ENCODE results near the gene COBL.

Gene COBL

GRCh38 chr7:51327287-51327717 lies 10.7 kb upstream of the COBL start:
- DNase-seq, result no peak

DNA sequence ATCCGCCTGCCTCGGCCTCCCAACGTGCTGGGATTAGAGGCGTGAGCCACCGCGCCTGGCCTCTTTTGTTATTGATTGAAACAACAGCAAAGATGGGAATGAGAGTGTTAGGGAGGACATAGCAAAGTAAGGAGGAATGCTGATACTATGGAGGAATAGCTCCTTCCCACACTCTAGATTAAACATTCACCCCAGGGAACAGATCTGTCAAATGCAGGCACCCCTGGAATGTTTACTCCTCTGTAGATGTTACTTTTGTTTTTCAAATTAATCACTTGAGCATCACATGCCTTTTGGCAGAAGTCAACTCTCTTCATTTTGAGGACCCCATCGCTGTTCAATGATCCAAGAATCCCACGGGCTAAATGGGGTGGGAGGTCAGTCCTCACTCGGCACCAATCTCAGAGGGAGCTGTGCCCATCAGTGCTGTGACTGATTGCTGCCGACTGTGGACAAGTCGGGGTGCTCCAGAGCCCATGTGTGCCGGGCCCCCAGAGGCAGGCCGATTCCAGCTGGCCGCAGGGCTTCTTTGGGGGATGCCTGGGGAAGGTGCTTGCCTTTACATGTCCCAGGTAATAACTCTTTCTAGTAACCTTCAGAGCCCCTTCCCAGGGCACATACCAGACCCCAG lies 10.2 kb upstream of the COBL start:
- DNase-seq, result no peak

DNA sequence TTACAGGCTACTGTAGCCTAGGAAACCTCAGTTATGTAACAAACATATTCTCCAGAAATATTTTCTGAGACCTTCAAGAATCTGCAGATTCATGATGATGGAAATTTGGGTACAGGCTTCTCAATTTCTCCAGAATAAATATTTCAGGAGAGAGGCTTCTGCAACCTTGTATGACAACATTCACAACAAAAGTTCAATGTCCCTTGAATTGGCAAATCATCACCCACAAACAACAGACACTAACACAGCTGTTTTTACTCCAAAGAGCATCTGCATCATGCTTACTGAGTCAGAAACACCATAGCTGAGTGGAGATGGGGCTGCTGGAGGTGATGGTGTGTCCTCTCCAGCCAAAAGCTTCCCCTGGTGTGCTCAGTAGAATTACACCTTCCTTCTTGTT lies 9.3 kb upstream of the COBL start:
- no peak for DNase-seq

GRCh38 chr7:51325261-51325676 lies 8.7 kb upstream of the COBL start:
- no peak for DNase-seq

GRCh38 chr7:51324206-51324898 lies 7.7 kb upstream of the COBL start:
- DNase-seq, result no peak

GRCh38 chr7:51321961-51322515 lies 5.4 kb upstream of the COBL start:
- no peak for DNase-seq

DNA sequence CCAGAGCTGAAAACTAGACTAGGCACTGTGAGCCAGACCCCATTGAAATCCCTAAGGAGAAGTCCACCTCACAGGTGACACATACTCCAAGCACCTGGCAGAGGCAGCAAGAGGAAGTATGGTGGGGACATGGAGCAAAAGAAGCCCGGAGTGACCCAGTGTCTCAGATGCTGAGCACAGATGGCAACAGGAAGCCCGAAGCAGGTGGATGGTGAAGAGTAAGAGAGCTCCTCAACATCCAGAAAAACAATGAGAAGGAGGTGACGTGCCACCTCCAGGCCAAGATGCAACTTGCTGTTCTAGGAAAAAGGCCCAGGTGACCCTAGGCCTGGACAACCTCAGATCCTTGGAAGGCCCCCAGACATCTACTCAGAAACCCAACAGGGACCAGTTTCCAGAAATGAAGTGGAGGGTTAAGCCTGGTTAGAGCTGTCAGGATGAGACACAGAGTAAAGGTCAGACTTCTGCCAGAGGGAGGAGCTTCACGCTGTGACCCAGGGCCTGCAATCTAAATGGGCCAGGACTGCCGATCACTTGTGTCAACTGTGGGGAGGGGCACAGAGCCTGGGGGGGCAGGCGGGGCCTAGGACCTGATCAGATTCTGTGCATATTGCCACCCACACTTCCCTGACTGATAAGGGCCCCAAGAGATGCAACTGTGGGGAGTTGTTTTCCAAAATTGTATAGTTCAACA lies 2.4 kb upstream of the COBL start:
- no peak for DNase-seq

DNA sequence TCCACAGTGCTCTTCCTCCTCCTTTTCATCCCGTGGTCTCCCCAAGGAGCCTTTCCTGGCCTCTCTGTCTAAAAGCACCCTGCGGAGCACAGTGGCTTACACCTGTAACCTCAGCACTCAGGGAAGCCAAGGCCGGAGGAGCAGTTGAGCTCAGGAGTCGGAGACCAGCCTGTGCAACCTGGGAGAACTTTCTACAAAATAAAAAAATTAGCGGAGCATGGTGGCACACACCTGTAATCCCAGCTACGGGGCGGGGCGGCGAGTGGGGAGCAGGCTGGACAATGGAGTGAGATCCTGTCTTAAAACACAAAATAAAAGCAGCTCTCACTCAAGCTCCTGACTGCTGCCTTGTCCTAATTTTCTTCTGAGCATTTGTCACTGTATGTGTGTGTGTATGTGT lies 1.4 kb upstream of the COBL start:
- no peak for DNase-seq

DNA sequence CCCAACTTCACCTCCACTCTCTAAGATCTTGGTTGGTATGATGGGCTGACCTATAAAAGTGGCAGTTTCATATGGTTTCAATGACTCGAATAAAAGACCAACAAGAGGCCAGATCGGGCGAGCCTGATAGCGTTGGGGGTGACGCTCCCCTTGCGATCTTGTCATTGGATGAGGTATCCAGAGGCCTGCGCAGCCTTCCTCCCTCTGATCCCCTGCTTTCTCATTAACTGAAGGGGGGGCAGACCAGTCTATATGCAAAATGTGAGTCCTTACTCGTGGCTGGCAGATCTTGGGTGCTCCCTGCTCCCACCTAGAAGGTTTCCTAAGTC lies 937 bp upstream of the COBL start:
- DNase-seq, result no peak

- no peak for DNase-seq
These were observed 345 bp downstream of the COBL start for GRCh38 chr7:51316262-51316665.

DNA sequence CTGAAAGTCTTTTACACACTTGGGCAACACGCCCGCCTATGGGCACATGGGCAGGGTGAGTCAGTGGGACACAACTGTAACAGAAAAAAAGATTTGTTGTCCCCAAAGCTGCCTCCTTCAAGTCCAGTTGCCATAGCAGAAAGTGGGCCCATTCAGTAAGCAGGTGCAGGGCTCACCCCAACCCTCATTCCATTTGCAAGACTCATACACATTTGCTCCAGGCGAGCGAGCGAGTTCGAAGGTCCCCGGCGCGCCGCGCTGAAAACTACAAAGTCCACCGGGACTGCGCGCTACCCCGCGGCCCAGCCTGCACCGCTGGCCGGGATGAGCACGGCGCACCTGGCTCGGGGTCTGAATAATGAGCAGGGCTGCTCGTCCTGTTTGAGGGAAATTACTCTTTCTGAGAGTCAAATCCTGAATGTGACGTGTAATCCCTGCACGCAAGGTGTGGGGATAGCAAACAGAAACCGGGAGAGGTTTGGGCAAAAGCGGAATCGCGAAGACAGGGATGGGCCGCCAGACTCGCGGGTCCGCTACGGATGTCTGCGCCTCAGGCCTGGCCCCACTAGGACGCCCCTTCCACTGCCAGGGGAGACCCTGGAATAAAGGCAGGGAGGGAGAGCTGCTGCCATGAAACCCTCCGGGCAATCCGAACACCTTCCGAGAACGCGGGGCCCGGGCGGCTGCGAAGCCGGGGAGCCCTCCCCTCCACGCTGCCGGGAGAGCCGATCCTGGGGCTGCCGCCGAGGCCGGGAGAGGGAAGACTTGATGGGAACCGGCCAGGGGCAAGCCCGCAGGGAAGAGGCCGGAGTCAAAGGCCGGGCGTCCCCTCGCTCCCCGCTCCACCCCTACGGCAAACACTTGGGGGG lies 982 bp downstream of the COBL start:
- no peak for DNase-seq

- no peak for DNase-seq
These were observed 1.9 kb downstream of the COBL start for GRCh38 chr7:51314726-51315125.

- no peak for DNase-seq
These were observed 2.7 kb downstream of the COBL start for GRCh38 chr7:51313738-51314425.

- no peak for DNase-seq
These were observed 3.5 kb downstream of the COBL start for GRCh38 chr7:51312951-51313737.

DNA sequence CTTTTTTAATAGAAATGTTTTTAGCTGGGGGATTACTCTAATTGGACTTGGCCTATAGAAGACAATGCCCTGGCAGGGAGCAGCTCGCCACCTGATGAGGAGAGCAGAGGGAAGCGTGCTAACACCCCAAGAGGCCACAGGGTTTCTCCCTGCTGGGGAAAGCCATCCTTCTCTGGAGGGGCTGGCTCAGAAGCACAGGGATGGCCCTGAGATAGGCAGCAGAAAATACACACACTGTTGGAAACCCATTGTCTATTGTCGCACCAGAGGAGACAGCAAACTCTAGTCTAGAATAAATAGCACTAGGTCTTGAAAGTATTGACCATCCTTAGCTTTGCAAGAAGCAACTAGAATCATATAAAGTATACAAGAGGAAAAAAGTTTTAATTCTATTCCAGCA lies 5.4 kb downstream of the COBL start:
- DNase-seq, result no peak

- DNase-seq, result no peak
These were observed 6.5 kb downstream of the COBL start for GRCh38 chr7:51310131-51310583.

GRCh38 chr7:51309361-51310130 lies 7.1 kb downstream of the COBL start:
- no peak for DNase-seq

- no peak for DNase-seq
These were observed 7.9 kb downstream of the COBL start for GRCh38 chr7:51308696-51309095.

DNA sequence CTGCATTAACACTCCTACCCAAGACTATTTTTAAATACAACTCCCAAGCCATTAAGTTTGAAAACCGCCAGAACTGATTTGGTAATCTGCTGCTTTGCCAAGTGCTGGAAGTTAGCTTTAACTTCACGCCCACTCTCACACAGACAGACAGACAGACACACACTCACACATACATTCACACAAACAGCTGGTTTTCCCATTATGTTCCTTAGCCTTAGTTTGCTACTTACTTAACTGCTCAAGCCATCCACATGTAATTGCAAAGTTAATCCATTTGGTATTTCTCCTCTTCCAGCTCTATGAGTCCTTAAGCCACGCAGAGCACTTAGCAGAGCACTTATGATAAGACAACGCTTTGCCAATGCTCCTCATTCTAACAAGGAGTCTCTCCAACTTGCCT lies 8.3 kb downstream of the COBL start:
- DNase-seq, result no peak

DNA sequence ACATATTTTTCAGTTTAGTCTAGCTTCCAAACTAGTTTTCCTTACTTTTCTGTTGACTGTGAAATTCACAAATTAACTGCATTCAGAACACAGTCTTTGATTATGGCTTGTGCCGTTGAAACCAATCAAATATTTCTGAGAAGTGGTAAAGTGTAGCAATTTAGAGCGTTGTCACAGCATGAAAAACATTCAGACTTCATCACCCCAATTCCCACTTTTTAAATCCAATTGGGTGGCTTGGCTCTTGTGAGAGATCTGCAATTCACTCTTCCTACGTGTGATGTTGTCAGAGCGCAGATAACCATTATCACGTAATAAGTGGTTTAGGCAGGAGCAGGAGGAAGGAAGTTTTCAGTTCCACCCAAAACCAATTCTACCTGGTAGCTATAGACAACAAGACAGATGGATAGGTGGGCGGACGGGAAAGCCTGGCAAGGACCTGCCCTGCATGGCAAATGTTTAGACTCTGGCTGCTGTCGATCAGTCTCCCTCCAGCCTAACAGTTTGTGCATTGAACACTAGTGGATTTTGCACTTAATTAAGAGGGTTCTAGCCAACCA lies 8.9 kb downstream of the COBL start:
- no peak for DNase-seq

All from fibroblast of skin of abdomen (primary cell).